ENCODE results near the gene ADGRB2.
A peak's percentile ranks its signal among the peaks of the same experiment; 100 is the strongest.

ADGRB2 gene

GRCh38 chr1:31744165-31744888, 19.8 kb downstream of the ADGRB2 start:
- FAIRE-seq (peak; percentile 93), DNase-seq (ENCODE audit: insufficient read length) (peak; percentile 80)
- TF ChIP-seq POLR2AphosphoS5 (IDR thresholded peaks at IDR 0.05; ENCODE audit: low read depth, low read length) (no peak), TAF1 (IDR thresholded peaks at IDR 0.05; ENCODE audit: borderline replicate concordance, low read depth, low read length) (no peak), POLR2A (IDR thresholded peaks at IDR 0.05; ENCODE audit: low read depth, low read length) (no peak)

- TF ChIP-seq POLR2AphosphoS5 (IDR thresholded peaks at IDR 0.05; ENCODE audit: low read depth, low read length) (no peak), TAF1 (IDR thresholded peaks at IDR 0.05; ENCODE audit: borderline replicate concordance, low read depth, low read length) (no peak), POLR2A (IDR thresholded peaks at IDR 0.05; ENCODE audit: low read depth, low read length) (no peak)
- DNase-seq (ENCODE audit: insufficient read length) (no peak), FAIRE-seq (no peak)
Observed at GRCh38 chr1:31742462-31743212, 21.5 kb downstream of the ADGRB2 start.

GRCh38 chr1:31739346-31739745, 24.8 kb downstream of the ADGRB2 start:
- FAIRE-seq = no peak
- TF ChIP-seq POLR2A (IDR thresholded peaks at IDR 0.05; ENCODE audit: low read depth, low read length) = no peak
- TF ChIP-seq TAF1 (IDR thresholded peaks at IDR 0.05; ENCODE audit: borderline replicate concordance, low read depth, low read length) = no peak
- no peak for TF ChIP-seq POLR2AphosphoS5 (IDR thresholded peaks at IDR 0.05; ENCODE audit: low read depth, low read length)
- no peak for DNase-seq (ENCODE audit: insufficient read length)

GRCh38 chr1:31736675-31737074, 27.5 kb downstream of the ADGRB2 start:
- no peak for DNase-seq (ENCODE audit: insufficient read length)
- TF ChIP-seq POLR2A (IDR thresholded peaks at IDR 0.05; ENCODE audit: low read depth, low read length) (no peak), POLR2AphosphoS5 (IDR thresholded peaks at IDR 0.05; ENCODE audit: low read depth, low read length) (no peak), TAF1 (IDR thresholded peaks at IDR 0.05; ENCODE audit: borderline replicate concordance, low read depth, low read length) (no peak)
- no peak for FAIRE-seq

- no peak for DNase-seq (ENCODE audit: insufficient read length)
- no peak for FAIRE-seq
Observed at GRCh38 chr1:31735571-31735970, 28.6 kb downstream of the ADGRB2 start.

GRCh38 chr1:31734582-31735107, 29.5 kb downstream of the ADGRB2 start:
- no peak for FAIRE-seq
- TF ChIP-seq POLR2AphosphoS5 (IDR thresholded peaks at IDR 0.05; ENCODE audit: low read depth, low read length) (no peak), TAF1 (IDR thresholded peaks at IDR 0.05; ENCODE audit: borderline replicate concordance, low read depth, low read length) (no peak), POLR2A (IDR thresholded peaks at IDR 0.05; ENCODE audit: low read depth, low read length) (no peak)
- no peak for DNase-seq (ENCODE audit: insufficient read length)

More at GRCh38 chr1:31735571-31735970, 28.6 kb downstream of the ADGRB2 start:
- TF ChIP-seq POLR2AphosphoS5 (IDR thresholded peaks at IDR 0.05; ENCODE audit: low read depth, low read length) (no peak), TAF1 (IDR thresholded peaks at IDR 0.05; ENCODE audit: borderline replicate concordance, low read depth, low read length) (no peak), POLR2A (IDR thresholded peaks at IDR 0.05; ENCODE audit: low read depth, low read length) (no peak)

- FAIRE-seq (no peak), DNase-seq (ENCODE audit: insufficient read length) (no peak)
- no peak for TF ChIP-seq POLR2A (IDR thresholded peaks at IDR 0.05; ENCODE audit: low read depth, low read length)
- no peak for TF ChIP-seq TAF1 (IDR thresholded peaks at IDR 0.05; ENCODE audit: borderline replicate concordance, low read depth, low read length)
- TF ChIP-seq POLR2AphosphoS5 (IDR thresholded peaks at IDR 0.05; ENCODE audit: low read depth, low read length) = no peak
Observed at GRCh38 chr1:31733389-31734219, 30.5 kb downstream of the ADGRB2 start.

GRCh38 chr1:31732751-31733289, 31.3 kb downstream of the ADGRB2 start:
- no peak for FAIRE-seq
- DNase-seq (ENCODE audit: insufficient read length) = no peak
- TF ChIP-seq POLR2A (IDR thresholded peaks at IDR 0.05; ENCODE audit: low read depth, low read length) (no peak), POLR2AphosphoS5 (IDR thresholded peaks at IDR 0.05; ENCODE audit: low read depth, low read length) (no peak), TAF1 (IDR thresholded peaks at IDR 0.05; ENCODE audit: borderline replicate concordance, low read depth, low read length) (no peak)

GRCh38 chr1:31732343-31732742, 31.8 kb downstream of the ADGRB2 start:
- no peak for DNase-seq (ENCODE audit: insufficient read length)
- FAIRE-seq = no peak
- TF ChIP-seq POLR2AphosphoS5 (IDR thresholded peaks at IDR 0.05; ENCODE audit: low read depth, low read length) (no peak), TAF1 (IDR thresholded peaks at IDR 0.05; ENCODE audit: borderline replicate concordance, low read depth, low read length) (no peak), POLR2A (IDR thresholded peaks at IDR 0.05; ENCODE audit: low read depth, low read length) (no peak)

GRCh38 chr1:31731049-31731565, 33.0 kb downstream of the ADGRB2 start:
- DNase-seq (ENCODE audit: insufficient read length) = no peak
- no peak for FAIRE-seq
- TF ChIP-seq POLR2AphosphoS5 (IDR thresholded peaks at IDR 0.05; ENCODE audit: low read depth, low read length) = no peak
- no peak for TF ChIP-seq TAF1 (IDR thresholded peaks at IDR 0.05; ENCODE audit: borderline replicate concordance, low read depth, low read length)
- no peak for TF ChIP-seq POLR2A (IDR thresholded peaks at IDR 0.05; ENCODE audit: low read depth, low read length)

Data from GM12892 (cell line).